Thoracic aorta (tissue), 2 donors: Measurements from ENCODE around the gene DYNLT2B. TPM values are rescaled to one million over a fixed set of nuclear protein-coding genes. Genes with fewer than 3 reads are reported as not detected.
A peak's percentile ranks its signal among the peaks of the same experiment; 100 is the strongest.

ENCODE experiments used
- ATAC-seq: fragments of 150-250 bp; one replicate; pipeline ENCODE4 v1.8.0; 2017; ENCODE audit warnings: low read depth; ENCODE audit not compliant: insufficient number of reproducible peaks, low FRiP score
- DNase-seq: peaks from one replicate; pipeline ENCODE4 v3.0.0-alpha.2; 2020; ENCODE audit warnings: low spot score
- H3K27ac ChIP-seq, 2 donors: fragments of 200-600 bp; sonication (generic); 1 replicate in 1 of 2; 2 replicates in 1 of 2; pipeline ENCODE4 v1.5.1; 2016; ENCODE audit warnings: mild to moderate bottlenecking in 2 of 2, moderate library complexity in 2 of 2
- H3K27me3 ChIP-seq: fragments of 200-600 bp; sonication (generic); replicated peaks from 2 replicates; pipeline ENCODE4 v1.6.0; 2016; ENCODE audit warnings: mild to moderate bottlenecking; ENCODE audit not compliant: insufficient read depth
- H3K36me3 ChIP-seq: fragments of 200-600 bp; sonication (generic); one replicate; pipeline ENCODE4 v1.5.1; 2016
- H3K4me1 ChIP-seq, 2 donors: fragments of 200-600 bp; sonication (generic); 1 replicate in 1 of 2; 2 replicates in 1 of 2; pipeline versions ENCODE4 v1.5.1 to v1.6.0; 2016; ENCODE audit warnings: low read depth in 2 of 2, mild to moderate bottlenecking in 1 of 2; ENCODE audit not compliant: control insufficient read depth in 1 of 2
- H3K4me3 ChIP-seq: fragments of 200-600 bp; sonication (generic); 2 replicates; pipeline ENCODE4 v1.5.1; 2016; ENCODE audit warnings: mild to moderate bottlenecking
- H3K9me3 ChIP-seq: fragments of 200-600 bp; sonication (generic); 2 replicates; pipeline ENCODE4 v1.5.1; 2016
- CTCF ChIP-seq: fragments of 200-600 bp; sonication (generic); IDR thresholded peaks from one replicate; pipeline ENCODE4 v1.5.1; 2019; ENCODE audit warnings: antibody characterized with exemption
- total RNA-seq, 2 donors: library from RNA; depleted of rRNA; stranded (reverse); fragments of >200 nt; gene quantifications; one replicate each; pipeline versions ENCODE4 v1.1.0 to v1.2.3, GENCODE V29; 2016

Gene DYNLT2B
- total RNA-seq, 2 donors from 2014 or later, result 4.0 TPM; not detected in 1

- no peaks in the 10 kb centered on the region for H3K27me3 ChIP-seq
- no peak for ATAC-seq
- H3K9me3 ChIP-seq, result no peaks in the 10 kb centered on the region
- no peak for TF ChIP-seq CTCF
- H3K27ac ChIP-seq, result no peak overlapping the region
- H3K36me3 ChIP-seq, result no peaks in the 10 kb centered on the region
- no peaks in the 10 kb centered on the region for H3K4me1 ChIP-seq
- no peak for DNase-seq
- no peak overlapping the region for H3K4me3 ChIP-seq
Measured at GRCh38 chr3:196298521-196298920, 19.5 kb downstream of the DYNLT2B start.

- Histone ChIP-seq H3K4me1 (peaks cover 0 to 6% of the 10 kb centered on the region in 2 donors), H3K27ac (no peak overlapping the region), H3K9me3 (no peaks in the 10 kb centered on the region), H3K36me3 (no peaks in the 10 kb centered on the region), H3K4me3 (no peak overlapping the region), H3K27me3 (no peaks in the 10 kb centered on the region)
- ATAC-seq (no peak), DNase-seq (no peak)
- TF ChIP-seq CTCF, result no peak
Measured at GRCh38 chr3:196292286-196292923, 25.6 kb downstream of the DYNLT2B start.

DNA sequence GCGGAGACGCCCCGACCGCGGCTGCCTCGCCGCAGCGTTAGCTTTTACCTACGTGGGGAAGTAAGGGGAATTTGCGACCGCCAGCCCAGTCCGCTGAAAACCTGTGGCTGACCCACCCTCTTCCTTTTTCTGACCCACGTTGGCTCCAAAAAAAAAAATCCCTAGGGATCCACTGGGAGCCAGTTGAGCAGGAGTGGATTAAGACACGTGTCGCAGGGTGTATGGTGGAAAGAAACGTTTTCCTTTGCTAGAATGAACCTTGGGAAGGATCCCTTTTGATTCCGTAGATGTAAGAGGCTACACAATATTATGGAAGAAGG lies 29.9 kb downstream of the DYNLT2B start:
- Histone ChIP-seq H3K4me1 (peaks cover 21 to 42% of the 10 kb centered on the region in 2 donors), H3K4me3 (peak overlapping the region; percentile 100), H3K36me3 (no peaks in the 10 kb centered on the region), H3K27ac (peak overlapping the region; percentile 86 to 98), H3K27me3 (no peaks in the 10 kb centered on the region), H3K9me3 (no peaks in the 10 kb centered on the region)
- TF ChIP-seq CTCF, result no peak
- peak; percentile 50 for ATAC-seq
- DNase-seq, result no peak

- ATAC-seq, result peak; percentile 94
- no peaks in the 10 kb centered on the region for H3K36me3 ChIP-seq
- no peak for TF ChIP-seq CTCF
- no peaks in the 10 kb centered on the region for H3K27me3 ChIP-seq
- H3K4me3 ChIP-seq, result peak within 1 kb of the TSS; percentile 100
- H3K27ac ChIP-seq, result peak within 1 kb of the TSS; percentile 86 to 98
- H3K4me1 ChIP-seq, result peaks cover 21 to 47% of the 10 kb centered on the region in 2 donors
- no peaks in the 10 kb centered on the region for H3K9me3 ChIP-seq
- DNase-seq, result peak; percentile 80
Measured at GRCh38 chr3:196287440-196288140, 30.4 kb downstream of the DYNLT2B start, which contains the start of gene PCYT1A. PCYT1A (minus strand) TSS chr3:196287726; CDS start chr3:196270531, 17,195 bp downstream.

DNA sequence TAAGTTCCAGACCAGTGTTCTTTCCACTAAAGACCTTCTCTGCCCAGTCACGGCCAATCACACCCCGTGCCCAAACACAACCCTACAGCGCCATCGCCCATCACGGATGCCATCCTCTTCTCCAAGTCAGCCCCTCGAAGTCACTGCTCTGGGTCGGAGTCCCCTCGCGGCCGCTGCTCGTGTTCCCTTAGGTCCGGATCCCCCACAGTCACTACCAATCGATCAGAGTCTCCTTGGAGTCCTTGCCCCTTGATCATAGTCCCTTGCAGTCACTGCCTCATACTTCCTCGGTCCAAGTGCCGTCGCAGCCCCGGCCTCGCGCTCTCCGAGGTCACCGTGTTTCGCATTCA lies 31.0 kb downstream of the DYNLT2B start:
- Histone ChIP-seq H3K27me3 (no peaks in the 10 kb centered on the region), H3K4me3 (peak overlapping the region; percentile 100), H3K27ac (peak overlapping the region; percentile 86 to 98), H3K9me3 (no peaks in the 10 kb centered on the region), H3K36me3 (no peaks in the 10 kb centered on the region), H3K4me1 (peaks cover 21 to 47% of the 10 kb centered on the region in 2 donors)
- ATAC-seq, result no peak
- DNase-seq, result no peak
- no peak for TF ChIP-seq CTCF
